ENCODE data around the gene SMC1B.
A peak's percentile ranks its signal among the peaks of the same experiment; 100 is the strongest.
"Not testable (repeated sequence)": the region's sequence is repeated elsewhere in the genome, so short reads cannot be mapped to it uniquely, and the experiment has no call there.

The SMC1B gene

DNA sequence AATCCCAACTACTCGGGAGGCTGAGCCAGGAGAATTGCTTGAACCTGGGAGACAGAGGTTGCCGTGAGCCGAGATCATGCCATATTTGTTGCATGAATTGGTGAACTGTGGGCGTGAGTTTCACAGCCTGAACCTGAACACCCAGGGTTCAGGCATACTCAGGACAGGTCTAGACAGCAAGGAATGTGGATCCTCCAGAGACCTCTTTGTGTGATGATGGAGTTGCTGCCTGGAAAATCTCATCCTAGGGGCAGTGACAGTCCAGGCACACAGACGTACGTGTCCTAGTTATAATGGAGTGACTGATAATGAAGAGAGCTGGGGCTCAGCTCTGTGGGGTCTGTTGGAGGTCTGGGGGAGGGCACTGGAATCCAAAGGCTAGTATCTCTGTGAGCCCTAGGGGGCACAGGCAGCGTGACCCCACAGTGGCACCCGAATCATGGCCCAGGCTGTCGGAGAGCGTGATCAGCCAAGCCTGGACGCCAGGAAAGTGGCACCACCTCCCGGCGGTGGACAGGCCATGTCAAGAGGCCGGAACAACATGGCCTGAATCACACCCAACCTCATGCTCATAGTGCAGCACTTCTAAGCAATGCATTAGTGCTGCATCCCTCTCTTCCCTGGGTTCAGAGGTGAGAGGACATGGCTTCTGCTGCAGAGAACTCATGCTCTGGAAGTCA lies 31.8 kb upstream of the SMC1B start:
- DNase-seq: no peak

- DNase-seq: no peak
Observed at GRCh38 chr22:45444168-45444567, 30.8 kb upstream of the SMC1B start.

DNA sequence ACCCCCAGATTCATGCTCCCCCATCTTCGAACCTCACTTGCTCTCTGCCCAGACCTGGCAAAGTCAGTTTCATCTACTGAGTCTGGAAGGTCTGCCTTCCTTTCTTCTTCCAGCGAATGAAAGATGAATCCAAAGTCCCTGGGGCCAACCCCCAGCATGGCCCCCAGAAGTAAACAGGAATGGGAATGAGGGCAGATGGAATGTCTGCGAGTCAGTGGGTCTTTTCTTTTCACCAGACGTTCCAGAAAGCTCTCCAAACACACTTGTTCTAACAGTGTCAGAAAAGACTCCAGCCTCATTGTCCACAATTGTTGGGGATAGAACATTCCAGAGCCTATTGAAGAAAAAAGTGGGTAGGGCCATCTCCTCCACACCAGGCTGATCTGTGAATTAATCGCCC lies 28.7 kb upstream of the SMC1B start:
- no peak for DNase-seq

GRCh38 chr22:45441138-45441537 lies 27.7 kb upstream of the SMC1B start:
- DNase-seq: peak; percentile 26

GRCh38 chr22:45440688-45441087 lies 27.3 kb upstream of the SMC1B start:
- DNase-seq: not testable (repeated sequence)

DNA sequence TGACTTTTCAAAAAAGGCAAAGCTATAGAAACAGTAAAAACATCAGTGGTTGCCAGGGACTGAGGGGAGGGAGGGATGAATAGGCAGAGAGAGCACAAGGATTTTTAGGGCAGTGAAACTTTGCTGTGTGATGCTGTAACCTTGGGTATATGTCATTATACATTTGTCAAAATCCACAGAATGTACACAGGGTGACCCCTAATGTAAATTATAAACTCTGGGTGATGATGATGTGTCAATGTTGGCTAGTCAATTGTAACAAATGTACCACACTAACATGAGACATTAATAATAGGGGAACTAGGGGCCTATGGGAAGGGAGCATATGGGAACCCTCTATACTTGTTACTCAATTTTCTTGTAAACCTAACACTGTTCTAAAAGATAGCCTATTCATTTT lies 24.9 kb upstream of the SMC1B start:
- DNase-seq: no peak

- not testable (repeated sequence) for DNase-seq
Observed at GRCh38 chr22:45436871-45437517, 23.6 kb upstream of the SMC1B start.

GRCh38 chr22:45435544-45436139 lies 22.2 kb upstream of the SMC1B start:
- peak; percentile 68 for DNase-seq

DNA sequence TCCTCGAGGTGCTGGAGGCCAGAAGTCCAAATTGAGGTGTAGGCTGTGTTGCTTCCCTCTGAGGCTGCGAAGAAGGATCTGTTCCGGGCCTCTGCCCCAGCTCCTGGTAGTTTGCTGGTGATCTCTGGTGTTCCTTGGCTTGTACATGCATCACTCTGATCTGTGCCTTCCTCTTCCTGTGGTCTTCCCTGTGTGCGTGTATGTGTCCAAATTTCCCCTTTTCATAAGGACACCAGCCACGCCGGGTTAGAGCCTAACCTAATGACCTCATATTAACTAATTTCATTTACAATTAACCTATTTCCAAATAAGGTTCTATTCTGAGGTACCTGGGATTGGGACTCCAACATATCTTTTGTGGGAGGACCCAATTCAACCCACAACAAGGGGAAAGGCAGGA lies 21.6 kb upstream of the SMC1B start:
- DNase-seq: no peak

GRCh38 chr22:45430871-45431270 lies 17.5 kb upstream of the SMC1B start:
- DNase-seq: no peak

GRCh38 chr22:45429981-45430775 lies 16.8 kb upstream of the SMC1B start:
- no peak for DNase-seq

GRCh38 chr22:45429424-45429823 lies 16.0 kb upstream of the SMC1B start:
- no peak for DNase-seq

- DNase-seq: no peak
Observed at GRCh38 chr22:45428391-45429385, 15.3 kb upstream of the SMC1B start.

DNA sequence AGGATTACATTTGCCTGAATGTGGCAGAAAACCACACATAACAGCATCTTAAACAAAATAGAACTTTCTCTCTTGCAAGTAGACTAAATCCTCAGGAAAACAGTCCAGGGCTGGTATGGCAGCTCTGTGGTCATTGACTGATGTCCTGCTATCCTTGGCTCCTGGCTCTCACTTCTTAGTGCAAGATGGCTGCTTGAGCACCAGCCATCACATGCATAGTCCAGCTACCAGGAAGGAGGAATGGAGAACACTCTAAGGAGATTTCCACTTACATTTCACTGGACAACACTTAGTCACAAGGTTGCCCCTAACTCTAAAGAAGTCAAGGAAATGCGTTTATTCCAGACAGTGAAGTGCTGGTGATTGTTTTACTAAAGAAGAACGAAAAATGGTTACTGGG lies 13.7 kb upstream of the SMC1B start:
- no peak for DNase-seq

DNA sequence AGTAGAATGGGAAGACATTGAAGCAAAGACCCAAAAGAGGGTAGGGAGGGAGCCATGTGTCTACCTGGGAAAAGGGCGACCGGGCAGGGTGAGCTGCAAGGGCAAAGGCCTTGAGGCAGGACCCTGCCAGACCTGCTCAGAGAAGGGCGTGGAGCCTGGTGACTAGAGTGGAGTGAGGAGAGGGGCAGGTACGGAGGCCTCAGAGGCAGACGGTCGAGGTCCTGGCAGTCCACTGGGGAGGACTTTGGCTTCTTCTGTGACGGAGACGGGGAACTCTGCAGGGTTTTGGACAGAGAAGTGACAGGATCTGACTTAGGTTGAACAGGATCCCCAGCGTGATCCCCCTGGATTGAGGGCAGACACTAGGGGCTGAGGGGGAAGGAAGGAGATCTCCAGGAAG lies 13.0 kb upstream of the SMC1B start:
- no peak for DNase-seq

DNA sequence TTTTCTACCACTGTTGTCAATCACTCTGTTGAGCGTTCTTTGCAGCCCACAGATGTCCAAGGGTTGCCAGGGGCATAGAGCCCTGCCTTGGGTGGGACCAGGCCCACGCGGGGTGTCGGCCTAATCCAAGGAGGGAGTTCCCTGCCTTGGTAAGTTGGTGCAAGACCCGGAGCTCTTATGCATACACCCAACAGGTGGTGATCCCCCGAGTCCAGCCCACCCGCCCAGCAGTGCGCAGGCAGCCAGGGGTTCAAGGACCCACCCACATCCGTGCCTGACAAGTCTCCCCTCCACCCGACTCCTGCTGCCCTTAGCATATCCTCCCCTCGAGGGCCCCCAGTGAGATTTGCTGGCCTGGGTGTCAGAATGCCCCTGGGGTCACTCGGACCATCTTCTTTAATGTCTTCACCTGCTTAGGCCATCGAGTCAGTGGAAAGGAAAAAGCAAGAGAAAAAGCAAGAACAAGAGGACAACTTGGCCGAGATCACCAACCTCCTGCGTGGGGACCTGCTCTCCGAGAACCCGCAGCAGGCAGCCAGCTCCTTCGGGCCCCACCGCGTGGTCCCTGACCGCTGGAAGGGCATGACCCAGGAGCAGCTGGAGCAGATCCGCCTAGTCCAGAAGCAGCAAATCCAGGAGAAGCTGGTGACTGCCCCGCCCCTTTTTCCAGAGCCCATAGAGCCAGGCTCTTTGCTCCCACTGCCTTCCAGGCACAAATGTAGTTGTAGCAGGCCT lies 12.3 kb upstream of the SMC1B start:
- no peak for DNase-seq

GRCh38 chr22:45425101-45425500 lies 11.7 kb upstream of the SMC1B start:
- DNase-seq: no peak

DNA sequence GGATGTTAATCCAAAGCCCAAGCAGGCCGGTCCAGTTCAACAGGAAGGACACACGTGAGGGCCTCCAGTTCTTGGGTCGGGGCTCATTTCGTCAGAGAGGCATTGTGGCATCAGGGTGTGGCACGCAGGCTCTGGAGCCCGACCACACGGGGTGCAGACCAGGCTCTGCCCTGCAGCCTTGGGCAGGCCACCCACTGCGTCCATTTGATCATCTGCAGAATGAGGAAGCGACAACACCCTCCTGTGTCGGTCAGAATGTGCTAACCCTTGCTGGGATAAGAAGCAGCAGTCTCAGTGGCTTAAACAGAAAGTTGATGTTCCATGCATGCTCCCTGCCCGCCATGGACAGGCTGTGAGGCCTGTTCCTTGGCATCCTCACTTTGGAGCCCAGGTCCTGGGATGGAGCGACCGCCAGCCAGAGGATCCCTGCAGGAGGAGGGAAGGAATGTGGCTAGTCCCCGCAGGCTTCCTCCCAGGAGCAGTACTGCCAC lies 10.9 kb upstream of the SMC1B start:
- DNase-seq: no peak

DNA sequence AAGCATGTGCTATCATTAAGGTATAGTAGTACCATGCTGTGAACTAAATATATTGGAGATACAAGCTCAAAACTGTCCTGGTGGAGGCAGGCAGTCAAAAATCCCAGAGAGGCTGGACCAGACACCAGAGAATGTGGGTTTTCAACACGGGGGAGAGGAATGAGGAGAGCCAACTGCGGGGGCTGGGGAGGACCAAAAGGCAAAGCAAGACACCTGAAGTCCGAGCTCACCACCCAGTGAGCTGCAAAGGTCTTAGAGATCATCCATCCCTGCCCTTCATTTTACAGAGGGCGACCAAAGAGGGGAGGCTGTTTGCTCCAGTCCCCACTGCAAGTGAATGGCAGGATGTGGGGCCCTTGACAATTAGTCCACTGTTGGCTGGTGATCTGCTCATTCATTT lies 10.1 kb upstream of the SMC1B start:
- no peak for DNase-seq

GRCh38 chr22:45422237-45422983 lies 9.0 kb upstream of the SMC1B start:
- DNase-seq: no peak

Measured in GDM1 (cell line).